BJ (cell line): ENCODE results near the gene EPOP. TPM values are rescaled to one million over a fixed set of nuclear protein-coding genes. Genes with fewer than 3 reads are reported as not detected.
"Not testable (repeated sequence)": the region's sequence is repeated elsewhere in the genome, so short reads cannot be mapped to it uniquely, and the experiment has no call there.

Experiments
- CTCF ChIA-PET: fragments of 350-600 bp; formaldehyde crosslinking; extraction: SDS; loops from one replicate; lab custom pipeline; 2021; ENCODE audit warnings: antibody characterized with exemption, inconsistent platforms; lab: Yijun Ruan, JAX
- POLR2A ChIA-PET: fragments of 300-600 bp; sonication (Branson Sonifier 250); formaldehyde crosslinking; extraction: SDS; loops from one replicate; lab custom pipeline; 2021; ENCODE audit warnings: antibody characterized with exemption; lab: Charles Lee
- DNase-seq: peaks from one replicate; pipeline ENCODE4 v3.0.0-alpha.2; 2011; ENCODE audit warnings: low read depth
- H3K27me3 ChIP-seq: 2 replicates; pipeline ENCODE4 v1.6.0; 2011; ENCODE audit warnings: low read length; ENCODE audit not compliant: control insufficient read depth, insufficient read depth
- H3K36me3 ChIP-seq: 2 replicates; pipeline ENCODE4 v1.5.1; 2011; ENCODE audit warnings: low read length; ENCODE audit not compliant: control insufficient read depth, insufficient read depth
- H3K4me3 ChIP-seq: 2 replicates; pipeline ENCODE4 v1.5.1; 2011; ENCODE audit warnings: low read depth, mild to moderate bottlenecking, control low read depth, low read length
- polyA plus RNA-seq: library from polyadenylated mRNA; depleted of rRNA; stranded (reverse); fragments of >200 nt; gene quantifications from 2 replicates; pipeline ENCODE4 v1.2.3, GENCODE V29; 2011
- TF ChIP-seq, protein P1 (sequence below): IDR thresholded peaks from 2 replicates; pipeline ENCODE4 v1.5.1; 2011; ENCODE audit warnings: low read depth, mild to moderate bottlenecking, control low read depth, inconsistent platforms, low read length, moderate library complexity; ENCODE audit not compliant: insufficient read depth

EPOP gene
- polyA plus RNA-seq, 1 experiment, result 0.52 TPM

DNA sequence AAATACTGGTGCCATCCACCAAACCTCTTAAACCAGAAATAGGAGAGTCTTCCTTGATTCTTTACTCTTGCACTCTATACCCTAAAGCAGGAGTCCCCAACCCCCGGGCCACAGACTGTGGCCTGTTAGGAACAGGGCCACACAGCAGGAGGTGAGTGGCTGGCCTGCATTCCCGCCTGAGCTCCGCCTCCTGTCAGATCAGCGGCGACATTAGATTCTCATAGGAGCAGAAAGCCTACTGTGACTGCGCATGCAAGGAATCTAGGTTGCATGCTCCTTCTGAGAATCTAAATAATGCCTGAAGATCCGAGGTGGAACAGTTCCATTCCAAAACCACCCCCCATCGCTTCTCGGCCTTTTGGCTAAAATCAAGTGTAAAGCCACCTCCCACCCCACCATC, 38.7 kb downstream of the EPOP start:
- POLR2A ChIA-PET, result no interaction called here
- H3K4me3 ChIP-seq, result no peak overlapping the region
- no peaks in the 10 kb centered on the region for H3K36me3 ChIP-seq
- no peaks in the 10 kb centered on the region for H3K27me3 ChIP-seq
- TF ChIP-seq, protein P1, sequence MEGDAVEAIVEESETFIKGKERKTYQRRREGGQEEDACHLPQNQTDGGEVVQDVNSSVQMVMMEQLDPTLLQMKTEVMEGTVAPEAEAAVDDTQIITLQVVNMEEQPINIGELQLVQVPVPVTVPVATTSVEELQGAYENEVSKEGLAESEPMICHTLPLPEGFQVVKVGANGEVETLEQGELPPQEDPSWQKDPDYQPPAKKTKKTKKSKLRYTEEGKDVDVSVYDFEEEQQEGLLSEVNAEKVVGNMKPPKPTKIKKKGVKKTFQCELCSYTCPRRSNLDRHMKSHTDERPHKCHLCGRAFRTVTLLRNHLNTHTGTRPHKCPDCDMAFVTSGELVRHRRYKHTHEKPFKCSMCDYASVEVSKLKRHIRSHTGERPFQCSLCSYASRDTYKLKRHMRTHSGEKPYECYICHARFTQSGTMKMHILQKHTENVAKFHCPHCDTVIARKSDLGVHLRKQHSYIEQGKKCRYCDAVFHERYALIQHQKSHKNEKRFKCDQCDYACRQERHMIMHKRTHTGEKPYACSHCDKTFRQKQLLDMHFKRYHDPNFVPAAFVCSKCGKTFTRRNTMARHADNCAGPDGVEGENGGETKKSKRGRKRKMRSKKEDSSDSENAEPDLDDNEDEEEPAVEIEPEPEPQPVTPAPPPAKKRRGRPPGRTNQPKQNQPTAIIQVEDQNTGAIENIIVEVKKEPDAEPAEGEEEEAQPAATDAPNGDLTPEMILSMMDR, result no peak
- DNase-seq, result no peak
- CTCF ChIA-PET, result no interaction called here

DNA sequence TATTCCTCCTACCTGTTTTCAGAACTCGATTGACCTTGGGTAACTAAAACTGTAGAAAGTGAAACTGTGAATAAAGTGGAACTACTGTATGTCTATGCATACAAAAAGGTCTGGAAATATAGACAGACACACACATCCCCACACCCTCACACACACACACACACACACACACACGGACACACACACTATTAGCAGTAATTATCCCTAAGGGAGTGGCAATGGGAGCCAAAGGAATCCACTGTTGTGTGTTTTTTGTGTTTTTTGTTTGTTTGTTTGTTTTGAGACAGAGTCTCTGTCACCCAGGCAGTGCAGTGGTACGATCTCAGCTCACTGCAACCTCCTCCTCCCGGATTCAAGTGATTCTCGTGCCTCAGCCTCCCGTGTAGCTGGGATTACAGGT, 42.4 kb downstream of the EPOP start:
- Histone ChIP-seq H3K4me3 (no peak overlapping the region), H3K36me3 (no peaks in the 10 kb centered on the region), H3K27me3 (no peaks in the 10 kb centered on the region)
- CTCF ChIA-PET, result no interaction called here
- TF ChIP-seq, protein P1, result no peak
- DNase-seq, result no peak
- POLR2A ChIA-PET, result no interaction called here

DNA sequence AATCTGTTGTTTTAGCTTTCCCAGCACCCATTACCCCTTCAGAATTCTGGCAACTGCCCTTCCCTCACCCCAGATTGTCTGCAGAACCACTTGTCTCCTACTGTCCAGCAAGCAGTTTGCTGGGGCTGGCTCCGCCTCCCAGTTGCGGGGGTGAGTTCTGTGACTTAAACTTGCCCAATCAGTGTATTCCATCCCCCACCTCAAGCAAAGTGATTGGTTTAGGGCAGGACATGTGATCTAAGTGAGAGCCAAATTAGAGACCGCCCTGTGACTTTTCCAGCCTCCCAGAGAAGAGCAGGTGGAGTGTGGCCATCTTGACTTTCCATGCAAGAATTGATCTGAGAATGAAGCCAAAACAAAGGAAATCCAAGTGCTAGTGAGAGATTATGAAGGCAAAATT, 46.3 kb downstream of the EPOP start:
- ChIA-PET POLR2A (no interaction called here), CTCF (interaction anchor here (1.3 kb wide), 1 partner anchor 21 kb away, joined by 4 read pairs; no protein-coding TSS in a partner anchor)
- DNase-seq, result no peak
- H3K36me3 ChIP-seq, result no peaks in the 10 kb centered on the region
- TF ChIP-seq, protein P1, result no peak
- no peak overlapping the region for H3K4me3 ChIP-seq
- no peaks in the 10 kb centered on the region for H3K27me3 ChIP-seq

DNA sequence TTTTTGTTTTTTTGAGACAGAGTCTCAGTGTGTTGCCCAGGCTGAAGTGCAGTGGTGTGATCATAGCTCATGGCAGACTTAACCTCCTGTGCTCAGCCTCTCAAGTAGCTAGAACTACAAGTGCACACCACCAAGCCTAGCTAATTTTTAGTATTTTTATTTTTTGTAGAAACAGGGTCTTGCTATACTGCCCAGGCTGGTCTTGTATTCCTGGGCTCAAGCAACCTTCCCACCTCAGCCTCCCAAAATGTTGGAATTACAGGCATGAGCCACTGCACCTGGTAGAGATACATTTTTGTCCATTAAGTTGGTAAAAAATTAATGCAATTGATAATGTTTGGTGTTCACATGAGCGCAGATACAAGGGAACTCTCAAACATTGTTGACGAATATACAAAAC, 46.8 kb downstream of the EPOP start:
- POLR2A ChIA-PET, result no interaction called here
- H3K4me3 ChIP-seq, result no peak overlapping the region
- no peak for DNase-seq
- CTCF ChIA-PET, result interaction anchor here (1.3 kb wide), 1 partner anchor 21 kb away, joined by 4 read pairs; no protein-coding TSS in a partner anchor
- no peaks in the 10 kb centered on the region for H3K36me3 ChIP-seq
- H3K27me3 ChIP-seq, result no peaks in the 10 kb centered on the region
- TF ChIP-seq, protein P1, result no peak

DNA sequence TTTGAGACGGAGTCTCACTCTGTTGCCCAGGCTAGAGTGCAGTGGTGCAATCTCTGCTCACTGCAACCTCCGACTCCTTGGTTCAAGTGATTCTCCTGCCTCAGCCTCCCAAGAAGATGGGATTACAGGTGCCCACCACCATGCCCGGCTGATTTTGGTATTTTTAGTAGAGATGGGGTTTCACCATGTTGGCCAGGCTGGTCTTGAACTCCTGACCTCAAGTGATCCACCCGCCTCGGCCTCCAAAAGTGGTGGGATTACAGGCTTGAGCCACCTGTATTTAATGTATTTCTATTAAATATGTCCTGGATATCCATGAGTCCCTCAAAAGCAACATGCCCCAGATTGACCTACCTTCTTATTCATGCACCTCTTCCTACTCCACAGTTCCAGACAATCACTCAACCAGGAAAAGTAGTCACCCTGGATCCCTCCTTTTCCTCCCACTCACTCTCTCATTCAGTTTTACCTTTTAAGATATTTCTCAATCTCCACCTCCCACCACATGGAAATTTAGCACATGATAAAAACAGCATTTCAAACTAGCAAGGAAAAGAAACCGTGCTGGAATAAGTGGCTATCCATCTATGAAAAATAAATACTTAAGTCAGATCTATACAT, 48.0 kb downstream of the EPOP start:
- H3K36me3 ChIP-seq, H3K27me3 ChIP-seq, H3K4me3 ChIP-seq, CTCF ChIA-PET, DNase-seq: not testable (repeated sequence)
- POLR2A ChIA-PET, result interaction anchor here (0.6 kb wide), 1 partner anchor 200 kb away, joined by 4 read pairs; no protein-coding TSS in a partner anchor

DNA sequence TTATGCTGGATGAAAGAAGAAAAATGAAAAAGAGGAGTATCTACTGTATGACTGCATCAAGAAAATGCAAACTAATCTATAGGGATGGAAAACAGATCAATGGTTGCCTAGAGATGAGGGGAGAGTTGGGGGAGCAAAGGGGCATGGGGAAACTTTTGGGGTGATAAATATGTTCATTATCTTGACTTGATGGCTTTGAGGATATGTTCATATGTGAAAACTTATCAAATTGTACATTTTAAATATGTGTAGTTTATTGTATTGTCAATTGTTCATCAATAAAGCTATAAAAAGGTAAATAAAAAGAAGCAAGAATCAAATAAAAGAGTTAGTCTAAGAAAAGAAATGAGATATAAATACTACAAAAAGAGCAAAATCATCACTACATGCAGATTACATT, 49.3 kb downstream of the EPOP start:
- POLR2A ChIA-PET, result no interaction called here
- no peak overlapping the region for H3K4me3 ChIP-seq
- CTCF ChIA-PET, result interaction anchor here (1.3 to 2.2 kb wide), 2 partner anchors 19 to 39 kb away, joined by 3 to 4 read pairs; no protein-coding TSS in a partner anchor
- no peaks in the 10 kb centered on the region for H3K36me3 ChIP-seq
- DNase-seq, result no peak
- peaks cover 2% of the 10 kb centered on the region; the same call in 1 of the 2 replicates for H3K27me3 ChIP-seq
- TF ChIP-seq, protein P1, result no peak

DNA sequence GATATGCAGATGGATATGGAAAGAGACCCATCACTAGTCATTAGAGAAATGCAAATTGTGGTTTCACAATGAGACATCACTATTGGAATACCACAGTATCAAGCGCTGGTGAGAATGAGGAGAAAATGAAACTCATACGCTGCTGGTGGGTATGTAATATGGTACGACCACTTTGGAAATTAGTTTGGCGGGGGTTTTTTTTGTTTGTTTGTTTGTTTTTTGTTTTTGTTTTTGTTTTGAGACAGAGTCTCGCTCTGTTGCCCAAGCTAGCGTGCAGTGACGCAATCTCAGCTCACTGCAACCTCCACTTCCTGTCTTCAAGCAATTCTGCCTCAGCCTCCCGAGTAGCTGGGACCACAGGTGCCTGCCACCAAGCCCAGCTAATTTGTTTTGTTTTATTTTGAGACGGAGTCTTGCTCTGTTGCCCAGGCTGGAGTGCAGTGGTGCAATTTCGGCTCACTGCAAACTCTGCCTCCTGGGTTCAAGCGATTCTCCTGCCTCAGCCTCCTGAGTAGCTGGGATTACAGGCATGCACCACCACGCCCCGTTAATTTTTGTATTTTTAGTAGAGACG, 49.9 kb downstream of the EPOP start:
- POLR2A ChIA-PET, result interaction anchor here (0.6 kb wide), 1 partner anchor 232 kb away, joined by 3 read pairs; no protein-coding TSS in a partner anchor
- CTCF ChIA-PET, result interaction anchor here (1.3 to 2.2 kb wide), 2 partner anchors 18 to 39 kb away, joined by 3 to 4 read pairs; no protein-coding TSS in a partner anchor
- not testable (repeated sequence) for DNase-seq

More for the DNA sequence above, 49.9 kb downstream of the EPOP start:
- H3K36me3 ChIP-seq, H3K27me3 ChIP-seq, H3K4me3 ChIP-seq: not testable (repeated sequence)
